ENCODE data around the gene HSD17B11.
"Not testable (repeated sequence)": the region's sequence is repeated elsewhere in the genome, so short reads cannot be mapped to it uniquely, and the experiment has no call there.

Gene HSD17B11

DNA sequence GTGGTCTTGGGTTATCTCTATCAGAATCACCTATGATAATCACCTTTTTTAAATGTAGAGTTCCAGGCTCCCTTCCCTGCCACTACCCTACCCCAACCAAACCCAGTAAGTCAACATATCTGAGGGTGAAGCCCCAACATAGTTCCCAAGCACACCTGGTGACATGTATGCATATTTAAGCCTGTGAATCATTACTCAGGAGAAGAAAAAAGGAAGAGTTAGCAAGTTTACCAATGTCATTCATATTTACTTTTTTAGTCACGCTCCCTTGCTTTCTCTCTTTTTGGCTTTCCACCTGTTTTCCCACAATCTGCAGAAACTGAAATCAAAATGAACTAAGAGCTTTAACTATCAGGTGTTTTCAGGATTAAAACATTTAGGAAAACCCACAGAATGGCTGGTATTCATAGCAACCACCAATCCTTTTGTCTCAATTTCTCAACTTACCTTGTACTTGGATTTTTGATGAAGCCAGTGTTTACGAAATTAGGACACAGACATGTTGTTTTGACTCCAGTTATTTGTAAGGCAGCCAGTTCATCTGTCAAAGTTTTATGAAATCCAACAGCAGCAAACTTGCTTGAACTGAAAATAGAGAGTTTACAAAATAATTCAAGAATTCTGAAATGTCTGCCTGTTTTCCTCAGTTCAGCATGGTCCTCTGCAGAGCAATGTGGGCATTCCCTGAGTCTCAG is 34.0 kb downstream of the HSD17B11 start:
- no peak for DNase-seq

GRCh38 chr4:87354168-87355102 is 36.6 kb downstream of the HSD17B11 start:
- DNase-seq, result no peak

DNA sequence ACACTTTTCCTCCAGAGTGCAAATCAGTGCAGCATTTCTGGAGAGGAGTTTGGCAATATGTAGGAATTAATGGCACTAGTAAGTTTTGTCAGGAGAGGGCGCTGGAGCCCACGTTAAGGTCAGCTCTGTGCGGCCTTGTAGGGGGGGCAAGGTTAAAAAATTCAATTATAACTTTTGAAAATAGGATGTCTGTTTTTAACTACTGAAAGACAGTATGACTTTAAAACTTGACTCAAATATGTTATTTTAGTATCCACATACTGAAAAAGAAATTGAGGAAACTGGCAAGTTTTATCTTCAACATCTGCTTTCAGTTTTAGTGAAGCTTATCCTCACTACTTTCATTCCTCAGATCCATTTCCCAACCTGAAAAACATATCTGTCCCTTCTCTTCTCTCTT is 37.4 kb downstream of the HSD17B11 start:
- DNase-seq, result no peak

DNA sequence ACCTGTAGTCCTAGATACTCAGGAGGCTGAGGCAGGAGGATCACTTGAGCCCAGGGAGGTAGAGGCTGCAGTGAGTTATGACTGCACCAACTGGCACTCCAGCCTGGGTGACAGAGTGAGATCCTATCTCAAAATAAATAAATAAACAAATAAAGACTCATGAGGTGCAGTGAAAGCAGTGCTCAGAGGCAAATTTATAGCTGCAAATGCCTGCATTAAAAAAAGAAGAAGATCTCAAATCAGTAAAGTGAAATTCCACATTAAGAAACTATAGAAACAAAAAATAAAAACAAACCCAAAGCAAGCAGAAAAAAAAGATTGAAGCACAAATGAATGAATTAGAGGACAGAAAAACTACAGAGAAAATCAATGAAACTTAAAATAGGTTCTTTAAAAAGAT is 45.8 kb downstream of the HSD17B11 start:
- no peak for DNase-seq

DNA sequence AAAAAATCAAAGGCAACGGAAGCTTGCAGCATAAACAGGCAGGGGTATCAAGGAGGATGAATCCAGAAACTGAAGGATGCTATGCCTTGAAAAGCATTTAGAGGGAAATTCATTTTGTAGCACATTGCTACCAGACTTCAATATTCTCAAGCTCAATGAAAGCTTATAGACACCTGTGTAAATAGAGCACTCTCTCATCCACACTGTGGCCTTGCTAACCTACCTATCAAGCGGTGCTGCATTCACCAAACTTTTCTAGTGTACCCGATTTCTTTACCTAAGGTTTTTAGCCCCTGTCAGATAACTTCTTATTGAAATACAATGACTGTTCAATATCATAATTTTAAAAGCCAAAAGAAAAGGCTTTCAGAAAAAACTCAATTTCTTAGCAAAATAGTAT is 48.1 kb downstream of the HSD17B11 start:
- DNase-seq, result no peak

GRCh38 chr4:87341954-87342635 is 48.9 kb downstream of the HSD17B11 start:
- DNase-seq, result not testable (repeated sequence)

- DNase-seq, result no peak
Observed at GRCh38 chr4:87339440-87339839, 51.5 kb downstream of the HSD17B11 start.

DNA sequence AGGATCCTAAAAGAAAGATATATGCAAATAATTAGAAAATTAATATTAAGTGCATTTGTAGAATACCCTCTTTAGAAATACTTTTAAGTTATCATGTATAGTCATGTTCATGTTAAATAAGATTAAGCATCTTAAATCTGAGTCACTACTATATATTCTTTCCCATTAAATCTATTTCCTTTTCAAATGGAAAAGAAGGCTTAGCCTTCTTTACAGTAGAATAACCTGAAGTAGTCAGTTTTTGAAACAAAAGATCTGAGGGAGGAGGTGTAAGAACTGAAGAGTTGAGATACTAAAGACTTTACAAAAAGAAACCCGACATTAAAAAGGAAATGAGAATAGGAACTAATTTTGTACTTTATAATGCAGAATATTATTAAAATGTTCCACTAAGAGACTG is 53.6 kb downstream of the HSD17B11 start:
- DNase-seq, result no peak

- DNase-seq, result no peak
Observed at GRCh38 chr4:87333267-87333666, 57.7 kb downstream of the HSD17B11 start.

DNA sequence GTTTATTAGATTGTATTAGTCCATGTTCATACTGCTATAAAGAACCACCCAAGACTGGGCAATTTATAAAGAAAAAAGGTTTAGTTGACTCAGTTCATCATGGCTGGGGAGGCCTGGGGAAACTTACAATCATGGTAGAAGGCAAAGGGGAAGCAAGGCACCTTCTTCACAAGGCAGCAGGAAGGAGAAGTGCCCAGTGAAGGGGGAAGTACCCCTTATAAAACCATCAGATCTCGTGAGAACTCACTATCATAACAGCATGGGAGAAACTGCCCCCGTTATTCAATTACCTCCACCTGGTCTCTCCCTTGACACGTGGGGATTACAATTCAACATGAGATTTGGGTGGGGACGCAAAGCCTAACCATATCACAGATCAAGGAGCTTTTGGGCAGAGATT is 60.2 kb downstream of the HSD17B11 start:
- no peak for DNase-seq

GRCh38 chr4:87327136-87327535 is 63.9 kb downstream of the HSD17B11 start:
- DNase-seq, result no peak

DNA sequence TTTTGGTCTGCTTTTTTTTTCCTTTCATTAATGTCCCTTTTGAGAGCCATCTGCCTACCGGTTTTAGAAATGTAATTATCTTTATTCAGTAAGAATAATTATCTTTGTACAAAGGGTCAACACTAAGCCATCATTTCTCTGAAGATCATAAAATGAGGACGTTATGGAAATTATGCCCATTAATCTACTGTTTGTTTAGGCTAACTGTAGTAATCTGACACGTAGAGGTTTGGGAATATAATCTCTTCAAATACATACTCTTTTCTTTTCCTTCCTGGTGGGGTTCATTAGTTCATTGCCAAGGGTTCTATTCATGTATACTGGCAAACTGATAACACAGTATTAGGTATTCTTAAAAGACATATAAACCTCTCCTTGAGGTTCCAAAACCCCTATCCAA is 64.5 kb downstream of the HSD17B11 start:
- peak; percentile 58 to 77 for DNase-seq

DNA sequence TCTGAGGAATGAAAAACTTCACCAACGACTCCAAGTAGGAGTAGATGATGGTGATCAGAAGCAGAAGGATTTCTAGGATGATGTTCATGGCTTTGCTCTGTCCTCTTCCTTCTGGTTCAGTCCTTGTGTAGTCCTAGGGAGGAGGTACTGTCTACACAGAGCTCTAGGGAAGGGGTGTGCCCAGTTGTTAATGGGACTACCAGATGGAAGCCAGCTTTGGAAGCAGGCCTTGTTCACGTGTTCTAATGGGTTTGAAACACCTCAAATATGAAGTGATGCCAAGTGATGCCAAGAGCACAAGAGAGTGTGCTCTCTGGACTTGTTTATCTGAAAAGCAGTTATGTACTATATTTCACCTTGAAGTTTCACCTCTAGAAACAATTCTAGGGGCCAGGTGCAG is 68.2 kb downstream of the HSD17B11 start, which contains the start of gene HSD17B13:
HSD17B13 (minus strand) TSS at position 129 of the 400 bp plus-strand sequence; CDS start at position 88, 41 bp downstream.
- DNase-seq, result peak in 1 of 2 experiments; percentile 11

DNA sequence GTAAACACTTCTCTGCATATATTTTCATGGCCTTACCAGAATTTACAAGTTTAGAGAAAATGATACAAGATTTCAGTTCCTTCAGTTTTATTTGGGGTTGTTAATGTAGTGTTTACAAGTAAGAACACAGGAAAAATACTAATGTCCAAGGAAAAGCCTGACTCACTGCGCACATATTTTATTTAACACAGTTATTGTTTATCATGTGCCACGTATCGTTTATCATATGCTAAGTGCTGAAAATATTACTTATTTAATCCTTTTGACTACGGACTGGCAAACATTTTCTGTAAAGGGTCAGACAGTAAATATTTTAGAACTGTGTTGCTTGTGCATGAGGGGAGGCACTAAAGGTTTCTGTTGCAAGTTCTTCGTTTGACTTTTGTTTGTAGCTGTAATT is 69.1 kb downstream of the HSD17B11 start:
- DNase-seq, result no peak

GRCh38 chr4:87317527-87317926 is 73.5 kb downstream of the HSD17B11 start:
- DNase-seq, result no peak

DNA sequence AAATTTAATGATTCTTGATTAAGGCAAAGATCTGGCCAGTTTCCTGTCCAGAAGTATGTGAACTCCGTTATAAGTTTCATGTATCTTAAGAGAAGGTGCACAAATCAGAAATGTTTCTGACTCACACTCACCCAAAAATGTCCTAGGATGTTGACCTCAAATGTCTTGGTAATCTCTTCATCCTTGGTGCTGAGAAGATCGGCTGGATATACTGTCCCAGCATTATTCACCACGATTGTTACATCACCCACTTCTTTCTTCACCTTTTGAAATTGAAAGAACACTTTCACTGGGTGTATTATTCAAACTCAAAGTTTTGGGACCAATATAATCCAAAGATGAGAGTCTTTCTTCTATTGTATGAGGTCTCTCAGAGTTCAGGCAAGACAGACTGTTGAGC is 74.0 kb downstream of the HSD17B11 start:
- no peak for DNase-seq

DNA sequence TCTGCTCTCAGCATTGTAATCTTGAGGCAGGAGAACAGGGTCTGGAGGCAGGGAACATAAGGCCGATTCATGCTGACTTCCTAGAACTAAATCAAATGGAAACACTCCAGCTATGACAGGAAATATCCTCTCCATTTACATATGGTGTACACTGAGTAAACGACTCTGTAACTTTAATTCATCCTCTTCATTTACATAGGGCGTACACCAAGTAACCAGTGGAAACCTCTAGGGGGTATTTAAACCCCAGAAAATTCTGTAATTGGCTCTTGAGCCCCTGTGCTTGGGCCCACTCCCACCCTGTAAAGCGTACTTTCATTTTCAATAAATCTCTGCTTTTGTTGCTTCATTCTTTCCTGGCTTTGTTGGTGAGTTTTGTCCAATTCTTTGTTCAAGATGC is 76.0 kb downstream of the HSD17B11 start:
- DNase-seq, result not testable (repeated sequence)

DNA sequence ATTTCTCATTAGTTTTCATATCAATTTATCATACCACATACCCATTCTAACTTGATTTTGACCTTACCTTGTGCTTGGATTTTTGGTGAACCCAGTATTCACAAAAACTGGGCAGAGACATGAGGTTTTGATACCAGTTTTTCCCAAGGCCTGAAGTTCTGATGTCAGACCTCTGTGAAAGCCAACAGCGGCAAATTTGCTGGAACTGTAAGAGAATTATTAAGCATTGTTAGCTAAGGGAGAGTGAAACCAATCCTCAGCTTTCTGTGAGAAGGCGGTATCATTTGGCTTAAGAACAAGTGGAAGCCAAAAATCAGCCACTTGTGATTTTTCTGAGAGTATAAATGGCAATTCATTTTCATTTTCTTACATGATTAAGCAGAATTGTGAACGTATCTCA is 77.2 kb downstream of the HSD17B11 start:
- DNase-seq, result no peak

DNA sequence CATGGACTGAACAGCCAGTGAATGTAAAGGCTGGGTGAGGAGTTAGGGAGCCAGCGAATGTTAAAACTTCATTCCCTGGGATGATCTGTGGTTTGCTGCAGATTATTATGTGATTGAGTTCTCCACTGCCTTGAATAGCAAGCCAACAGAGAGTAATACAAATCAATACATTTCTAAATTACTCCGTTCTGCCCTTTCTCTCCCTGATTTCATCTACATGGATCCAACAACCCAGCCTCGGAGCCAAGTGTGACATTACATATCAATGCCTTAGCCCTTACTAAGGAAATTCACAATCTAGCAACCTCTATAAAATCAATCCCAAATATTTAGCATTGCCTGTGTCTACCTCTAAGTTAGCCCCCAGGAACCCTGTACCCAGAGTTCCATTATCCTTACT is 79.3 kb downstream of the HSD17B11 start:
- no peak for DNase-seq

DNA sequence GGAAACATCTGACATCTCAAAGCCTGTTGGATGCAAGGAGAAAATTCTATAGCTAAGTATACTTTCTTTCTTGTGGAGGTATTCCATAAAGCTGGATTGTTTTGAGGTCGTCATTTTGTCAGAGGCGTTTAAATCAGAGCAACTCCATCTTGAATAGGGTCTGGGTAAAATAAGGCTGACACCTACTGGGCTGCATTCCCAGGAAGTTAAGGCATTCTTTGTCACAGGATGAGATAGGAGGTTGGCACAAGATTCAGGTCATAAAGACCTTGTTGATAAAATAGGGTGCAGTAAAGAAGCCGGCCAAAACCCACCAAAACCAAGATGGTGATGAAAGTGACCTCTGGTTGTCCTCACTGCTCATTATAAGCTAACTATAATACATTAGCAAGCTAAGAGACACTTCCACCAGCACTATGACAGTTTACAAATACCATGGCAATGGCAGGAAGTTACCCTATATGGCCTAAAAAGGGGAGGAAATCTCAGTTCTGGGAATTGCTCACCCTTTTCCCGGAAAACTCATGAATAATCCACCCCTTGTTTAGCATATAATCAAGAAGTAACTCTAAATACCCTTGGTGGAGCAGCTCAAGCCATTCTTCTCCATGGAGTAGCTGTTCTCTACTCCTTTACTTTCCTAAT is 80.2 kb downstream of the HSD17B11 start:
- DNase-seq, result no peak

- no peak for DNase-seq
Observed at GRCh38 chr4:87309625-87310024, 81.4 kb downstream of the HSD17B11 start.

DNA sequence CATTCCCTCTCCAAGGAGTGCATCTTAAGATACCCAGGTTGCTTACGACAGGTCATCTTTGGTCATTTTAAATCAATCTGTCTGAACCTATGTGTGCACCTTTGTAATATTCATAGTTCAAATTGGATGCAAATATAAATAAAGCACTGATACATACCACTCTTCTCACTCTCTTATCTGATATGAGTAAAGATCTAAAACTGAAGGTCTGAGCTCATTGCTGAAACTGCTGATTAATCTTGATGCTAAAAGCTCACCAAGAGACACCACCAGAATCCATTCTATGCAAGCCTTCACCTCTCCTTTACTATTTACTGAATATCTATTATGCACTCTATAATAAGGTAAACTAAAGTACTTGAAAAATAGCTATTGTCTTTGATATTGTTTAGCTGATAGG is 84.9 kb downstream of the HSD17B11 start:
- DNase-seq, result no peak

GRCh38 chr4:87305562-87305961 is 85.4 kb downstream of the HSD17B11 start:
- DNase-seq, result no peak
